ENCODE measurements around the gene PLPP3.

GRCh38 chr1:56516539-56517252 is 62.7 kb downstream of the PLPP3 start:
- TF ChIP-seq POLR2A (IDR thresholded peaks at IDR 0.05) (no peak), CTCF (IDR thresholded peaks at IDR 0.05) (no peak)

Measured in adrenal gland (tissue), 5 donors.